CD14-positive monocyte (primary cell): ENCODE measurements around the gene ABHD14A. TPM values are rescaled to one million over a fixed set of nuclear protein-coding genes. Genes with fewer than 3 reads are reported as not detected.

Experiments
- DNase-seq, 3 donors: peaks; one replicate each; pipeline ENCODE4 v3.0.0-alpha.2; 2011 to 2022
- H2AFZ ChIP-seq: 2 replicates; pipeline ENCODE4 v1.6.0; 2012; ENCODE audit warnings: mild to moderate bottlenecking, low read depth, low read length, inconsistent platforms; ENCODE audit not compliant: insufficient read depth, poor library complexity, severe bottlenecking
- H3K27ac ChIP-seq, 2 donors: 1 replicate in 1 of 2; 2 replicates in 1 of 2; pipeline ENCODE4 v1.5.1; 2012 to 2013; ENCODE audit warnings: low read length in 2 of 2, control low read depth in 1 of 2, inconsistent platforms in 1 of 2, low read depth in 1 of 2, mild to moderate bottlenecking in 1 of 2
- H3K27me3 ChIP-seq, 2 donors: one replicate each; pipeline versions ENCODE4 v1.6.0 to v1.6.1; 2011 to 2013; ENCODE audit warnings: low read length in 2 of 2; ENCODE audit not compliant: control insufficient read depth in 2 of 2, insufficient read depth in 2 of 2
- H3K36me3 ChIP-seq, 2 donors: replicated peaks in 1 of 2; 1 replicate in 1 of 2; 2 replicates in 1 of 2; pipeline versions ENCODE4 v1.5.1 to v1.6.1; 2012 to 2013; ENCODE audit warnings: low read length in 2 of 2, control low read depth in 1 of 2, inconsistent platforms in 1 of 2, mild to moderate bottlenecking in 1 of 2; ENCODE audit not compliant: insufficient read depth in 2 of 2, control insufficient read depth in 1 of 2
- H3K4me1 ChIP-seq, 2 donors: 1 replicate in 1 of 2; 2 replicates in 1 of 2; pipeline versions ENCODE4 v1.5.1 to v1.6.1; 2012 to 2013; ENCODE audit warnings: low read length in 2 of 2, control low read depth in 1 of 2, inconsistent platforms in 1 of 2, mild to moderate bottlenecking in 1 of 2, moderate library complexity in 1 of 2; ENCODE audit not compliant: insufficient read depth in 2 of 2, control insufficient read depth in 1 of 2
- H3K4me2 ChIP-seq: replicated peaks from 2 replicates; pipeline ENCODE3; 2012; ENCODE audit warnings: low read length, moderate library complexity, mild to moderate bottlenecking; ENCODE audit not compliant: poor library complexity, severe bottlenecking; ENCODE audit errors: extremely low read depth
- H3K4me3 ChIP-seq, 3 experiments: fragments of 200-600 bp in 1 of 3; sonication (generic) in 1 of 3; replicated peaks in 1 of 3; 1 replicate in 2 of 3; 2 replicates in 1 of 3; pipeline ENCODE4 v1.5.1; 2011 to 2013; ENCODE audit warnings: low read length in 3 of 3, mild to moderate bottlenecking in 3 of 3, control low read depth in 2 of 3, low read depth in 2 of 3, inconsistent platforms in 1 of 3, moderate library complexity in 1 of 3
- H3K79me2 ChIP-seq: 2 replicates; pipeline ENCODE4 v1.6.0; 2012; ENCODE audit warnings: mild to moderate bottlenecking, control low read depth, inconsistent platforms, low read length, moderate library complexity; ENCODE audit not compliant: insufficient read depth
- H3K9ac ChIP-seq: 2 replicates; pipeline ENCODE4 v1.6.0; 2017; ENCODE audit warnings: low read length, mild to moderate bottlenecking; ENCODE audit not compliant: insufficient read depth, poor library complexity, severe bottlenecking
- H3K9me3 ChIP-seq, 2 donors: replicated peaks in 1 of 2; 1 replicate in 1 of 2; 2 replicates in 1 of 2; pipeline versions ENCODE4 v1.5.1 to v1.6.1; 2012 to 2013; ENCODE audit warnings: low read length in 2 of 2, control low read depth in 1 of 2; ENCODE audit not compliant: control insufficient read depth in 1 of 2, insufficient read depth in 1 of 2
- H4K20me1 ChIP-seq: 2 replicates; pipeline ENCODE4 v1.6.0; 2012; ENCODE audit warnings: mild to moderate bottlenecking, low read length, control low read depth, moderate library complexity; ENCODE audit not compliant: insufficient read depth
- H3K27ac Mint-ChIP-seq, 7 donors: one replicate each; pipeline ENCODE4 v1.8.0; 2020; ENCODE audit warnings: mild to moderate bottlenecking in 7 of 7, mixed read lengths in 7 of 7, moderate library complexity in 6 of 7, inconsistent platforms in 2 of 7
- H3K27me3 Mint-ChIP-seq, 3 donors: one replicate each; pipeline ENCODE4 v1.8.0; 2021 to 2022; ENCODE audit warnings: low read depth in 3 of 3, mild to moderate bottlenecking in 3 of 3, mixed read lengths in 3 of 3, moderate library complexity in 3 of 3, inconsistent platforms in 1 of 3
- H3K36me3 Mint-ChIP-seq, 2 donors: one replicate each; pipeline ENCODE4 v1.8.0; 2020; ENCODE audit warnings: mixed read lengths in 2 of 2, inconsistent platforms in 1 of 2, mild to moderate bottlenecking in 1 of 2
- H3K4me1 Mint-ChIP-seq: one replicate; pipeline ENCODE4 v1.8.0; 2020; ENCODE audit warnings: mild to moderate bottlenecking, mixed read lengths
- H3K4me3 Mint-ChIP-seq, 2 donors: one replicate each; pipeline ENCODE4 v1.8.0; 2020; ENCODE audit warnings: mild to moderate bottlenecking in 2 of 2, mixed read lengths in 2 of 2, moderate library complexity in 1 of 2
- H3K9me3 Mint-ChIP-seq, 7 donors: one replicate each; pipeline ENCODE4 v1.8.0; 2020 to 2022; ENCODE audit warnings: mixed read lengths in 7 of 7, mild to moderate bottlenecking in 6 of 7, moderate library complexity in 6 of 7, inconsistent platforms in 2 of 7
- CTCF ChIP-seq: fragments of 200-600 bp; IDR thresholded peaks from one replicate; pipeline ENCODE4 v1.8.0; 2022; ENCODE audit warnings: antibody characterized with exemption, mild to moderate bottlenecking
- WGBS: methylation state at CpG from one replicate; pipeline ENCODE4 v1.1.5; 2013; ENCODE audit warnings: missing lambda C conversion rate; ENCODE audit not compliant: insufficient coverage; 5-methylcytosine and 5-hydroxymethylcytosine counted together
- intact Hi-C, 2 donors: fragments of 100-400 bp; cut with micrococcal nuclease; formaldehyde crosslinking; loops; one replicate each; pipeline versions ENCODE4 v1.15.0 to v1.15.1; 2023
- polyA plus RNA-seq, 3 donors: library from polyadenylated mRNA; depleted of rRNA in 1 of 3; unstranded in 2 of 3; stranded (reverse) in 1 of 3; fragments of 300-500 nt in 2 of 3; fragments of >200 nt in 1 of 3; fragmentation: Illumina TruSeq in 2 of 3; gene quantifications; 1 replicate in 2 of 3; 2 replicates in 1 of 3; pipeline ENCODE4 v1.2.3, GENCODE V29; 2012 to 2021

Gene ABHD14A
- polyA plus RNA-seq, 3 donors = 6.9 to 13.2 (median 11.7) TPM

DNA sequence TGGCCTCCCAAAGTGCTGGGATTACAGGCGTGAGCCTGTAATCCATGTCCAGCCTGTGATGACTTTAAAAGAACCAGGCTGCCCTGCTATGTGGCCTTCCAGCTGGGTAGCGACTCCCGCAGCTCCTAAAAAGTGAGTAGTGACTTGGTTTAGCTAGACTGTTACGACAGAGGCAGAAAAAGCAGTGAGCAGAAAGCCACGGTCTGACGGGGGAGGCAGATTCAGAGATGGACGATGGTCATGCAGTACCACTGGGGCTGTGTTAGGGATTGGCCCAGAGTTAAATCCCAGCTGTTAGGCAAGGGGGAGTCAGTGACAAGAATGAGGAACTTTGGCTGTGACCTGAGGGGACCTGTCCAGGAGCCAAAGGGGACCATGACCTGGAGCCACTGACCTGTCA is 23.9 kb downstream of the ABHD14A start:
- peaks cover 21% of the 10 kb centered on the region for H3K4me1 Mint-ChIP-seq
- H3K27ac ChIP-seq = no peak overlapping the region
- no peaks in the 10 kb centered on the region for H3K27me3 ChIP-seq
- TF ChIP-seq CTCF = no peak
- intact Hi-C loops = loop anchor here in 1 of 2 donors (5.0 kb wide), 1 partner anchor 54 kb away; no protein-coding TSS in a partner anchor
- H3K4me3 ChIP-seq = no peak overlapping the region
- 82% methylated on average over 7 of the region's 7 CpGs for WGBS
- no peak overlapping the region for H2AFZ ChIP-seq
- no peak overlapping the region for H3K4me2 ChIP-seq
- peaks cover 2 to 6% (median 5%) of the 10 kb centered on the region in 3 donors for H3K27me3 Mint-ChIP-seq
- no peak overlapping the region for H3K4me3 Mint-ChIP-seq
- H4K20me1 ChIP-seq = peaks cover 14% of the 10 kb centered on the region
- H3K36me3 Mint-ChIP-seq = peaks cover 10 to 13% of the 10 kb centered on the region in 2 donors
- H3K27ac Mint-ChIP-seq = no peak overlapping the region
- peaks cover 17 to 24% of the 10 kb centered on the region in 2 donors for H3K4me1 ChIP-seq
- H3K9me3 Mint-ChIP-seq = no peaks in the 10 kb centered on the region
- DNase-seq = no peak
- no peak overlapping the region for H3K9ac ChIP-seq
- peaks cover 19% of the 10 kb centered on the region for H3K79me2 ChIP-seq
- no peaks in the 10 kb centered on the region for H3K9me3 ChIP-seq
- H3K36me3 ChIP-seq = peaks cover 11% of the 10 kb centered on the region in 2 donors

- peaks cover 9% of the 10 kb centered on the region for H3K79me2 ChIP-seq
- H3K4me2 ChIP-seq = no peak overlapping the region
- DNase-seq = no peak
- no peak for TF ChIP-seq CTCF
- Mint-ChIP-seq H3K27me3 (peaks cover 2 to 6% (median 6%) of the 10 kb centered on the region in 3 donors), H3K36me3 (peaks cover 0 to 3% of the 10 kb centered on the region in 2 donors), H3K27ac (peak overlapping the region in 1 of 7 donors; percentile 36), H3K9me3 (no peaks in the 10 kb centered on the region), H3K4me3 (no peak overlapping the region), H3K4me1 (peaks cover 14% of the 10 kb centered on the region)
- no peak overlapping the region for H2AFZ ChIP-seq
- H3K4me3 ChIP-seq = no peak overlapping the region
- no peaks in the 10 kb centered on the region for H3K9me3 ChIP-seq
- no peaks in the 10 kb centered on the region for H3K27me3 ChIP-seq
- WGBS = 100% methylated on average over 1 of the region's 2 CpGs
- intact Hi-C loops = loop anchor here (5.0 kb wide), 1 partner anchor 52 kb away; no protein-coding TSS in a partner anchor
- no peak overlapping the region for H3K9ac ChIP-seq
- H3K27ac ChIP-seq = no peak overlapping the region
- H3K36me3 ChIP-seq = peaks cover under 1% of the 10 kb centered on the region in 2 donors
- H3K4me1 ChIP-seq = peaks cover 10 to 16% of the 10 kb centered on the region in 2 donors
- peaks cover 6% of the 10 kb centered on the region for H4K20me1 ChIP-seq
These were observed 25.0 kb downstream of the ABHD14A start for GRCh38 chr3:51999846-52000245.
